ENCODE data around the gene PGAM5. TPM values are rescaled to one million over a fixed set of nuclear protein-coding genes. Genes with fewer than 3 reads are reported as not detected.
"Not testable (repeated sequence)": the region's sequence is repeated elsewhere in the genome, so short reads cannot be mapped to it uniquely, and the experiment has no call there.

The PGAM5 gene
- total and polyA plus RNA-seq, 10 donors, result 8.2 to 28.8 (median 21.6) TPM

- DNase-seq, result no peak
- Histone ChIP-seq H3K4me3 (no peak overlapping the region), H3K27me3 (replicated peaks in 1 of 7) (no peaks in the 10 kb centered on the region), H3K9me3 (no peaks in the 10 kb centered on the region), H3K4me1 (no peaks in the 10 kb centered on the region), H3K27ac (no peak overlapping the region), H3K36me3 (peaks cover 19 to 100% (median 97%) of the 10 kb centered on the region in 6 donors)
- TF ChIP-seq CTCF (IDR thresholded peaks at IDR 0.05 in 8 of 11, conservative IDR thresholded peaks at IDR 0.05 in 3 of 11), result no peak
- no peak for TF ChIP-seq POLR2AphosphoS5 (IDR thresholded peaks at IDR 0.05)
- TF ChIP-seq POLR2A (IDR thresholded peaks at IDR 0.05), result no peak
- intact Hi-C loops (cut with DNase I; ENCODE audit: low total_unique reads), result no loop called here
- 92 to 97% (median 95%) methylated on average over 11 of the region's 11 CpGs for WGBS, 5 donors
Measured at GRCh38 chr12:132747395-132747794, 36.8 kb downstream of the PGAM5 start.

- no peak for DNase-seq
- intact Hi-C loops (cut with DNase I; ENCODE audit: low total_unique reads), result no loop called here
- Histone ChIP-seq H3K36me3 (peaks cover 15 to 100% (median 97%) of the 10 kb centered on the region in 6 donors), H3K4me1 (no peaks in the 10 kb centered on the region), H3K9me3 (no peaks in the 10 kb centered on the region), H3K27me3 (replicated peaks in 1 of 7) (no peaks in the 10 kb centered on the region), H3K4me3 (no peak overlapping the region), H3K27ac (no peak overlapping the region)
- TF ChIP-seq POLR2AphosphoS5 (IDR thresholded peaks at IDR 0.05) (no peak), CTCF (IDR thresholded peaks at IDR 0.05 in 8 of 11, conservative IDR thresholded peaks at IDR 0.05 in 3 of 11) (no peak), POLR2A (IDR thresholded peaks at IDR 0.05) (no peak)
- WGBS, 5 donors, result 93 to 97% (median 96%) methylated on average over 21 to 22 of the region's 22 CpGs
Measured at GRCh38 chr12:132747896-132748295, 37.3 kb downstream of the PGAM5 start.

- H3K9me3 ChIP-seq, result no peaks in the 10 kb centered on the region
- intact Hi-C loops (cut with DNase I; ENCODE audit: low total_unique reads), result no loop called here
- DNase-seq, result no peak
- H3K27ac ChIP-seq, result no peak overlapping the region
- WGBS, 5 donors, result 86 to 96% (median 93%) methylated on average over 5 to 10 of the region's 10 CpGs
- H3K4me1 ChIP-seq, result no peaks in the 10 kb centered on the region
- H3K4me3 ChIP-seq, result no peak overlapping the region
- no peak for TF ChIP-seq POLR2AphosphoS5 (IDR thresholded peaks at IDR 0.05)
- TF ChIP-seq CTCF (IDR thresholded peaks at IDR 0.05 in 8 of 11, conservative IDR thresholded peaks at IDR 0.05 in 3 of 11), result no peak
- no peak for TF ChIP-seq POLR2A (IDR thresholded peaks at IDR 0.05)
- H3K36me3 ChIP-seq, result peaks cover 12 to 100% (median 98%) of the 10 kb centered on the region in 6 donors
- H3K27me3 ChIP-seq (replicated peaks in 1 of 7), result no peaks in the 10 kb centered on the region
Measured at GRCh38 chr12:132748319-132748718, 37.7 kb downstream of the PGAM5 start.

GRCh38 chr12:132753670-132754069 lies 43.0 kb downstream of the PGAM5 start:
- H3K9me3 ChIP-seq; H3K27me3 ChIP-seq (replicated peaks in 1 of 7); DNase-seq; intact Hi-C loops (cut with DNase I; ENCODE audit: low total_unique reads); H3K4me3 ChIP-seq; H3K27ac ChIP-seq: not testable (repeated sequence)
- 86 to 94% (median 88%) methylated on average over 7 of the region's 7 CpGs for WGBS, 5 donors
- H3K36me3 ChIP-seq, result peaks cover 3 to 100% (median 69%) of the 10 kb centered on the region in 6 donors
- peaks cover 0 to 15% (median 4%) of the 10 kb centered on the region in 6 donors for H3K4me1 ChIP-seq
